ENCODE results near the gene IPO9.
"Not testable (repeated sequence)": the region's sequence is repeated elsewhere in the genome, so short reads cannot be mapped to it uniquely, and the experiment has no call there.

The IPO9 gene

GRCh38 chr1:201810466-201811216 is 18.3 kb upstream of the IPO9 start:
- no peak for DNase-seq

GRCh38 chr1:201813226-201813625 is 15.7 kb upstream of the IPO9 start:
- DNase-seq: no peak

- DNase-seq: no peak
Observed at GRCh38 chr1:201816309-201816854, 12.6 kb upstream of the IPO9 start.

GRCh38 chr1:201818971-201819750 is 9.8 kb upstream of the IPO9 start:
- peak; percentile 76 for DNase-seq

GRCh38 chr1:201820413-201820812 is 8.5 kb upstream of the IPO9 start:
- DNase-seq: no peak

GRCh38 chr1:201825245-201825644 is 3.7 kb upstream of the IPO9 start:
- no peak for DNase-seq

GRCh38 chr1:201826830-201827229 is 2.1 kb upstream of the IPO9 start:
- DNase-seq: peak; percentile 59

GRCh38 chr1:201827321-201828216 is 1.4 kb upstream of the IPO9 start:
- peak; percentile 23 for DNase-seq

GRCh38 chr1:201828217-201828819 is 639 bp upstream of the IPO9 start:
- peak; percentile 75 for DNase-seq

- no peak for DNase-seq
Observed at GRCh38 chr1:201831371-201831770, 2.4 kb downstream of the IPO9 start.

GRCh38 chr1:201834621-201835020 is 5.7 kb downstream of the IPO9 start:
- DNase-seq: no peak

GRCh38 chr1:201838381-201838780 is 9.4 kb downstream of the IPO9 start:
- DNase-seq: no peak

- not testable (repeated sequence) for DNase-seq
Observed at GRCh38 chr1:201839089-201839488, 10.1 kb downstream of the IPO9 start.

GRCh38 chr1:201840055-201840454 is 11.1 kb downstream of the IPO9 start:
- no peak for DNase-seq

- no peak for DNase-seq
Observed at GRCh38 chr1:201840490-201840889, 11.5 kb downstream of the IPO9 start.

- DNase-seq: no peak
Observed at GRCh38 chr1:201841265-201841912, 12.4 kb downstream of the IPO9 start.

- no peak for DNase-seq
Observed at GRCh38 chr1:201842472-201843027, 13.6 kb downstream of the IPO9 start.

GRCh38 chr1:201845331-201846083 is 16.6 kb downstream of the IPO9 start:
- DNase-seq: peak; percentile 78

- no peak for DNase-seq
Observed at GRCh38 chr1:201847150-201847549, 18.2 kb downstream of the IPO9 start.

GRCh38 chr1:201848230-201848629 is 19.3 kb downstream of the IPO9 start:
- no peak for DNase-seq
